ENCODE results near the gene MESP1. TPM values are rescaled to one million over a fixed set of nuclear protein-coding genes. Genes with fewer than 3 reads are reported as not detected.

MESP1 gene
- total and polyA plus RNA-seq, 2 of the 8 experiments (the other 6 are each of a cell fraction or from before 2014, with no cell fraction given): 0.15 to 0.23 TPM

- ChIA-PET POLR2A (ENCODE audit: partially characterized antibody) (no interaction called here), CTCF (ENCODE audit: partially characterized antibody) (interaction anchor here (1.2 kb wide), 1 partner anchor 9 kb away, joined by 3 read pairs; no protein-coding TSS in a partner anchor)
- Histone ChIP-seq H4K8ac (ENCODE audit: extremely low read depth, insufficient read depth, low read length) (no peak overlapping the region), H3K27me3 (replicated peaks in 1 of 4; ENCODE audit: control insufficient read depth in 3 of 4, extremely low read depth in 1 of 4, insufficient read depth in 3 of 4, low read length in 3 of 4) (peaks cover 0 to 2% (median 0%) of the 10 kb centered on the region in 4 experiments; a peak in 2 of 7 replicates), H3K79me1 (ENCODE audit: low read depth, low read length) (no peaks in the 10 kb centered on the region), H2AK5ac (ENCODE audit: low read depth, low read length) (no peak overlapping the region), H3K4ac (replicated peaks; ENCODE audit: insufficient read length, low read depth, low read length) (no peak overlapping the region), H3K9ac (replicated peaks in 1 of 4; ENCODE audit: extremely low read depth in 1 of 4, low read depth in 3 of 4, low read length in 3 of 4) (no peak overlapping the region), H3K36me3 (ENCODE audit: control insufficient read depth in 2 of 4, insufficient read depth in 4 of 4, low read length in 3 of 4) (no peaks in the 10 kb centered on the region), H2BK12ac (ENCODE audit: low read depth, low read length) (no peak overlapping the region), H2AFZ (ENCODE audit: low read length) (no peak overlapping the region), H3K56ac (replicated peaks; ENCODE audit: insufficient read length, low read depth, low read length) (no peak overlapping the region), H3K27ac (ENCODE audit: low read depth, low read length) (no peak overlapping the region), H3K9me3 (ENCODE audit: insufficient read depth in 2 of 2, low read depth in 1 of 2, low read length in 1 of 2) (no peaks in the 10 kb centered on the region), H2BK120ac (replicated peaks; ENCODE audit: low read depth, low read length) (no peak overlapping the region), H2BK20ac (ENCODE audit: low read length) (no peak overlapping the region), H4K20me1 (replicated peaks in 1 of 2; ENCODE audit: control insufficient read depth in 1 of 2, insufficient read depth in 2 of 2, low read length in 2 of 2) (peaks cover 0 to 1% of the 10 kb centered on the region in 2 experiments), H4K5ac (ENCODE audit: insufficient read length, low read depth, low read length) (no peak overlapping the region), H3K23ac (ENCODE audit: insufficient read length) (no peak overlapping the region), H3K18ac (ENCODE audit: extremely low read depth, low read length) (no peak overlapping the region), H3K4me1 (replicated peaks in 1 of 4; ENCODE audit: control insufficient read depth in 3 of 4, insufficient read depth in 4 of 4, low read length in 3 of 4) (no peaks in the 10 kb centered on the region), H3K4me3 (ENCODE audit: extremely low read depth in 1 of 4, insufficient read depth in 2 of 4, low read depth in 3 of 4, low read length in 4 of 4) (no peak overlapping the region), H3K23me2 (ENCODE audit: low read depth, low read length) (no peaks in the 10 kb centered on the region), H2BK15ac (ENCODE audit: low read length) (no peak overlapping the region), H3K4me2 (ENCODE audit: insufficient read depth in 1 of 2, low read depth in 2 of 2, low read length in 2 of 2) (no peak overlapping the region), H3K14ac (ENCODE audit: insufficient read length) (no peak overlapping the region), H2BK5ac (ENCODE audit: low read depth, low read length) (no peak overlapping the region), H4K91ac (replicated peaks; ENCODE audit: insufficient read length, low read length) (no peak overlapping the region), H3K79me2 (ENCODE audit: control insufficient read depth in 1 of 2, insufficient read depth in 2 of 2, low read length in 2 of 2) (no peaks in the 10 kb centered on the region)
- DNase-seq (ENCODE audit: low read depth in 1 of 2, low spot score in 2 of 2) (no peak), FAIRE-seq (no peak)
- TF ChIP-seq CTCF (IDR thresholded peaks at IDR 0.05; ENCODE audit: control extremely low read depth in 1 of 3, insufficient read depth in 1 of 3, low read depth in 1 of 3, low read length in 3 of 3) (no peak), BCL11A (IDR thresholded peaks at IDR 0.05; ENCODE audit: low read depth in 2 of 2, low read length in 2 of 2) (no peak), ATF3 (IDR thresholded peaks at IDR 0.05; ENCODE audit: insufficient read depth, low read depth, low read length) (no peak)
Observed at GRCh38 chr15:89704411-89704810, 46.6 kb downstream of the MESP1 start.
